IMR-90 (cell line): ENCODE measurements around the gene SCPEP1. TPM values are rescaled to one million over a fixed set of nuclear protein-coding genes. Genes with fewer than 3 reads are reported as not detected.

Source experiments
- ATAC-seq: fragments of 200-7000 bp; cut with Tn5 transposase; 2 replicates; pipeline ENCODE4 v1.9.1; 2020; ENCODE audit warnings: low read depth, mild to moderate bottlenecking, moderate library complexity
- BruUV-seq: library from RNA; stranded (reverse); fragments of 400-500 nt; replicated peaks from 2 replicates; lab custom pipeline; 2021; lab: Mats Ljungman, UMichigan
- CTCF ChIA-PET: fragments of 300-600 bp; formaldehyde crosslinking; extraction: SDS; loops from one replicate; lab custom pipeline; 2021; ENCODE audit warnings: antibody characterized with exemption; lab: Yijun Ruan, JAX
- POLR2A ChIA-PET: fragments of 300-600 bp; sonication (Branson Sonifier 250); formaldehyde crosslinking; loops from one replicate; lab custom pipeline; 2022; ENCODE audit warnings: antibody characterized with exemption; ENCODE audit not compliant: unreplicated experiment; lab: Charles Lee
- DNase-seq: peaks from one replicate; pipeline ENCODE4 v3.0.0; 2013
- H2AFZ ChIP-seq: replicated peaks from 2 replicates; pipeline ENCODE3; 2013; ENCODE audit warnings: low read length, mild to moderate bottlenecking; ENCODE audit not compliant: poor library complexity
- H2AK5ac ChIP-seq: 2 replicates; pipeline ENCODE4 v1.6.1; 2013; ENCODE audit warnings: low read depth, low read length, inconsistent platforms
- H2AK9ac ChIP-seq: replicated peaks from 2 replicates; pipeline ENCODE3; 2013; ENCODE audit warnings: mild to moderate bottlenecking, low read depth, low read length, moderate library complexity; ENCODE audit not compliant: poor library complexity
- H2BK120ac ChIP-seq: 2 replicates; pipeline ENCODE4 v1.6.1; 2013; ENCODE audit warnings: low read depth, low read length, inconsistent platforms
- H2BK15ac ChIP-seq: 3 replicates; pipeline ENCODE4 v1.6.1; 2013; ENCODE audit warnings: low read depth, low read length, inconsistent platforms
- H2BK20ac ChIP-seq: 2 replicates; pipeline ENCODE4 v1.6.1; 2013; ENCODE audit warnings: low read depth, mild to moderate bottlenecking, inconsistent platforms, low read length, moderate library complexity
- H2BK5ac ChIP-seq: 2 replicates; pipeline ENCODE4 v1.6.1; 2013; ENCODE audit warnings: mild to moderate bottlenecking, low read depth, low read length, inconsistent platforms; ENCODE audit not compliant: poor library complexity, severe bottlenecking
- H3K14ac ChIP-seq: replicated peaks from 2 replicates; pipeline ENCODE4 v1.6.1; 2013; ENCODE audit warnings: low read depth, low read length, inconsistent platforms
- H3K18ac ChIP-seq: 2 replicates; pipeline ENCODE4 v1.6.1; 2013; ENCODE audit warnings: low read depth, low read length, control low read depth
- H3K23ac ChIP-seq: 2 replicates; pipeline ENCODE4 v1.6.1; 2013; ENCODE audit warnings: low read depth, low read length, inconsistent platforms
- H3K27ac ChIP-seq: 2 replicates; pipeline ENCODE4 v1.5.1; 2013; ENCODE audit warnings: mild to moderate bottlenecking, control low read depth, low read length; ENCODE audit not compliant: insufficient read depth
- H3K27me3 ChIP-seq: 2 replicates; pipeline ENCODE4 v1.6.1; 2013; ENCODE audit warnings: low read length; ENCODE audit not compliant: control insufficient read depth, insufficient read depth
- H3K36me3 ChIP-seq: 2 replicates; pipeline ENCODE4 v1.6.1; 2013; ENCODE audit warnings: low read length, mixed read lengths; ENCODE audit not compliant: control insufficient read depth, insufficient read depth
- H3K4ac ChIP-seq: 2 replicates; pipeline ENCODE4 v1.6.1; 2013; ENCODE audit warnings: low read depth, low read length, inconsistent platforms
- H3K4me1 ChIP-seq: 2 replicates; pipeline ENCODE4 v1.6.1; 2013; ENCODE audit warnings: low read length, mixed read lengths; ENCODE audit not compliant: control insufficient read depth, insufficient read depth
- H3K4me2 ChIP-seq: 2 replicates; pipeline ENCODE4 v1.6.1; 2013; ENCODE audit warnings: low read depth, mild to moderate bottlenecking, control low read depth, low read length, moderate library complexity
- H3K4me3 ChIP-seq: 2 replicates; pipeline ENCODE4 v1.5.1; 2013; ENCODE audit warnings: low read depth, mild to moderate bottlenecking, control low read depth, low read length, moderate library complexity; ENCODE audit not compliant: insufficient read depth
- H3K56ac ChIP-seq: 2 replicates; pipeline ENCODE4 v1.6.1; 2013; ENCODE audit warnings: low read length, inconsistent platforms; ENCODE audit not compliant: insufficient read depth; ENCODE audit errors: extremely low read depth
- H3K79me1 ChIP-seq, 2 experiments: 2 replicates each; pipeline ENCODE4 v1.6.1; 2013; ENCODE audit warnings: low read length in 2 of 2, inconsistent platforms in 1 of 2, low read depth in 1 of 2
- H3K9ac ChIP-seq: 2 replicates; pipeline ENCODE4 v1.6.1; 2013; ENCODE audit warnings: low read depth, low read length, control low read depth
- H3K9me1 ChIP-seq: 2 replicates; pipeline ENCODE4 v1.6.1; 2013; ENCODE audit warnings: low read length, inconsistent platforms; ENCODE audit not compliant: insufficient read depth
- H3K9me3 ChIP-seq: 2 replicates; pipeline ENCODE4 v1.6.1; 2013; ENCODE audit warnings: low read length; ENCODE audit not compliant: control insufficient read depth, insufficient read depth
- H4K20me1 ChIP-seq: 2 replicates; pipeline ENCODE4 v1.6.1; 2013; ENCODE audit warnings: low read length, inconsistent platforms; ENCODE audit not compliant: insufficient read depth
- H4K5ac ChIP-seq: 2 replicates; pipeline ENCODE4 v1.6.1; 2013; ENCODE audit warnings: mild to moderate bottlenecking, low read depth, low read length, control low read depth
- H4K8ac ChIP-seq, 2 experiments: 2 replicates each; pipeline ENCODE4 v1.6.1; 2013; ENCODE audit warnings: low read depth in 2 of 2, low read length in 2 of 2, control low read depth in 1 of 2, inconsistent platforms in 1 of 2
- H4K91ac ChIP-seq: 2 replicates; pipeline ENCODE4 v1.6.1; 2013; ENCODE audit warnings: low read depth, low read length, inconsistent platforms; ENCODE audit not compliant: insufficient read depth
- FOS ChIP-seq: fragments of 150-350 bp; IDR thresholded peaks from 2 replicates; pipeline ENCODE4 v1.6.1; 2016; ENCODE audit warnings: low read depth, low read length
- MAFK ChIP-seq: IDR thresholded peaks from 2 replicates; pipeline ENCODE4 v1.6.1; 2012; ENCODE audit warnings: low read depth, low read length, improper control_type of control experiment
- MXI1 ChIP-seq: IDR thresholded peaks from 2 replicates; pipeline ENCODE4 v1.6.1; 2012; ENCODE audit warnings: low read depth, mild to moderate bottlenecking, low read length, moderate library complexity, borderline replicate concordance
- WGBS, 2 experiments: methylation state at CpG; one replicate each; pipeline versions ENCODE4 v1.1.5 to v1.1.7; 2013; ENCODE audit warnings: missing lambda C conversion rate in 2 of 2; ENCODE audit not compliant: insufficient read length in 1 of 2; ENCODE audit errors: extremely low coverage in 2 of 2; 5-methylcytosine and 5-hydroxymethylcytosine counted together
- dilution Hi-C: fragments of 300-500 bp; cut with HindIII; formaldehyde crosslinking; loops from one replicate; pipeline ENCODE4 v1.14.3; 2018; ENCODE audit warnings: low sequenced_read_pairs; ENCODE audit not compliant: unreplicated experiment
- in situ Hi-C: fragments of 300-500 bp; cut with MboI; formaldehyde crosslinking; loops from 3 replicates; pipeline ENCODE4 v1.14.3; 2019; ENCODE audit warnings: low sequenced_read_pairs, inconsistent platforms, mixed read lengths
- intact Hi-C: fragments of 100-400 bp; cut with micrococcal nuclease; formaldehyde crosslinking; loops from 2 replicates; pipeline ENCODE4 v1.10.0; 2022
- polyA plus RNA-seq, 3 experiments: library from polyadenylated mRNA; depleted of rRNA; stranded (reverse); fragments of >200 nt; gene quantifications; 2 replicates each; pipeline ENCODE4 v1.2.3, GENCODE V29; 2012; ENCODE audit warnings: low replicate concordance in 1 of 3
- total RNA-seq: library from RNA; depleted of rRNA; stranded (reverse); fragments of >200 nt; gene quantifications from 2 replicates; pipeline ENCODE4 v1.2.3, GENCODE V29; 2012
- TF ChIP-seq, protein P1 (sequence below): fragments of 150-350 bp; IDR thresholded peaks from 2 replicates; pipeline ENCODE4 v1.6.1; 2017; ENCODE audit warnings: mild to moderate bottlenecking, antibody characterized with exemption, low read length, low read depth
- TF ChIP-seq, protein P2 (sequence below): fragments of 150-350 bp; IDR thresholded peaks from 2 replicates; pipeline ENCODE4 v1.6.1; 2016; ENCODE audit warnings: low read depth, mild to moderate bottlenecking, low read length, moderate library complexity, borderline replicate concordance
- TF ChIP-seq, protein P3 (sequence below): conservative IDR thresholded peaks from 2 replicates; pipeline ENCODE4 v1.5.1; 2012; ENCODE audit warnings: mild to moderate bottlenecking, low read depth, low read length, improper control_type of control experiment

Gene SCPEP1
- total and polyA plus RNA-seq, 2 of the 4 experiments (the other 2 are of a cell fraction), result 16.5 to 32.1 TPM

DNA sequence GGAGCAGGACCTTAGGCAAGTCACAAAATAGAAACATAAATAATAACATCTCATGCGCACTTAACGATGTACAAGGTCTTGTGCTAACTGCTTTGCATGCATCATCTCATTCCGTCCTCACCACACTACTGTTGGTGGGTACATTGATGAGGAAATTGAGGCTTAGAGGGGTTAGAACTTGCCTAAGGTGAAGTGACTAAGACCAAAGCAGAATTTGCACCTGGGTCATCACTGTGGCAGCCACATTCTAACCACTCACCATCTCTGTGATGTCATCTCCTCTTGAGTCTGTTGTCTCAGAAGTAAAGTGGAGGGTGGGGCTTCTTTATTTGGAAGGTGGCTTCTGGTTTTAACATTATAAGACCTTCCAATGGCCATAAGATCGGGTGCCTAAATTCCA lies 43.7 kb upstream of the SCPEP1 start:
- intact Hi-C loops, result no loop called here
- no peak overlapping the region for H3K4me3 ChIP-seq
- peaks cover 0 to 7% of the 10 kb centered on the region in 2 experiments; a peak in 2 of 4 replicates for H3K79me1 ChIP-seq
- H3K4ac ChIP-seq, result no peak overlapping the region
- H4K8ac ChIP-seq, result no peak overlapping the region
- BruUV-seq, result no TSS peak
- no peaks in the 10 kb centered on the region for H3K4me1 ChIP-seq
- H3K9me1 ChIP-seq, result peaks cover 3% of the 10 kb centered on the region
- no CpG with 5 or more reads among the region's 4 CpGs for WGBS, 2 experiments
- H4K5ac ChIP-seq, result no peak overlapping the region
- no peak overlapping the region for H3K18ac ChIP-seq
- H3K36me3 ChIP-seq, result peaks cover 12% of the 10 kb centered on the region
- H3K23ac ChIP-seq, result no peak overlapping the region
- no peaks in the 10 kb centered on the region for H4K20me1 ChIP-seq
- H3K14ac ChIP-seq, result no peak overlapping the region
- H3K9me3 ChIP-seq, result peaks cover 3% of the 10 kb centered on the region; the same call in 1 of the 2 replicates
- TF ChIP-seq, protein P1, sequence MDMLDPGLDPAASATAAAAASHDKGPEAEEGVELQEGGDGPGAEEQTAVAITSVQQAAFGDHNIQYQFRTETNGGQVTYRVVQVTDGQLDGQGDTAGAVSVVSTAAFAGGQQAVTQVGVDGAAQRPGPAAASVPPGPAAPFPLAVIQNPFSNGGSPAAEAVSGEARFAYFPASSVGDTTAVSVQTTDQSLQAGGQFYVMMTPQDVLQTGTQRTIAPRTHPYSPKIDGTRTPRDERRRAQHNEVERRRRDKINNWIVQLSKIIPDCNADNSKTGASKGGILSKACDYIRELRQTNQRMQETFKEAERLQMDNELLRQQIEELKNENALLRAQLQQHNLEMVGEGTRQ, result no peak
- no peak for TF ChIP-seq MXI1
- TF ChIP-seq FOS, result no peak
- no peak for TF ChIP-seq MAFK
- TF ChIP-seq, protein P2, sequence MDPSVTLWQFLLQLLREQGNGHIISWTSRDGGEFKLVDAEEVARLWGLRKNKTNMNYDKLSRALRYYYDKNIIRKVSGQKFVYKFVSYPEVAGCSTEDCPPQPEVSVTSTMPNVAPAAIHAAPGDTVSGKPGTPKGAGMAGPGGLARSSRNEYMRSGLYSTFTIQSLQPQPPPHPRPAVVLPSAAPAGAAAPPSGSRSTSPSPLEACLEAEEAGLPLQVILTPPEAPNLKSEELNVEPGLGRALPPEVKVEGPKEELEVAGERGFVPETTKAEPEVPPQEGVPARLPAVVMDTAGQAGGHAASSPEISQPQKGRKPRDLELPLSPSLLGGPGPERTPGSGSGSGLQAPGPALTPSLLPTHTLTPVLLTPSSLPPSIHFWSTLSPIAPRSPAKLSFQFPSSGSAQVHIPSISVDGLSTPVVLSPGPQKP, result no peak
- TF ChIP-seq, protein P3, sequence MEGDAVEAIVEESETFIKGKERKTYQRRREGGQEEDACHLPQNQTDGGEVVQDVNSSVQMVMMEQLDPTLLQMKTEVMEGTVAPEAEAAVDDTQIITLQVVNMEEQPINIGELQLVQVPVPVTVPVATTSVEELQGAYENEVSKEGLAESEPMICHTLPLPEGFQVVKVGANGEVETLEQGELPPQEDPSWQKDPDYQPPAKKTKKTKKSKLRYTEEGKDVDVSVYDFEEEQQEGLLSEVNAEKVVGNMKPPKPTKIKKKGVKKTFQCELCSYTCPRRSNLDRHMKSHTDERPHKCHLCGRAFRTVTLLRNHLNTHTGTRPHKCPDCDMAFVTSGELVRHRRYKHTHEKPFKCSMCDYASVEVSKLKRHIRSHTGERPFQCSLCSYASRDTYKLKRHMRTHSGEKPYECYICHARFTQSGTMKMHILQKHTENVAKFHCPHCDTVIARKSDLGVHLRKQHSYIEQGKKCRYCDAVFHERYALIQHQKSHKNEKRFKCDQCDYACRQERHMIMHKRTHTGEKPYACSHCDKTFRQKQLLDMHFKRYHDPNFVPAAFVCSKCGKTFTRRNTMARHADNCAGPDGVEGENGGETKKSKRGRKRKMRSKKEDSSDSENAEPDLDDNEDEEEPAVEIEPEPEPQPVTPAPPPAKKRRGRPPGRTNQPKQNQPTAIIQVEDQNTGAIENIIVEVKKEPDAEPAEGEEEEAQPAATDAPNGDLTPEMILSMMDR, result no peak
- DNase-seq (no peak), ATAC-seq (no peak)
- H2BK15ac ChIP-seq, result no peak overlapping the region
- no peaks in the 10 kb centered on the region for H3K27me3 ChIP-seq
- H2BK120ac ChIP-seq, result no peak overlapping the region
- no peak overlapping the region for H2BK5ac ChIP-seq
- in situ Hi-C loops, result loop anchor here (25.0 kb wide), 1 partner anchor 347 kb away; the partner anchor contains the start of gene NOG
- H3K56ac ChIP-seq, result no peak overlapping the region
- no peak overlapping the region for H2AK9ac ChIP-seq
- no peak overlapping the region for H3K9ac ChIP-seq
- H3K4me2 ChIP-seq, result no peak overlapping the region
- dilution Hi-C loops, result no loop called here
- no peak overlapping the region for H2AFZ ChIP-seq
- no peak overlapping the region for H2BK20ac ChIP-seq
- no peak overlapping the region for H2AK5ac ChIP-seq
- CTCF ChIA-PET, result no interaction called here
- no peak overlapping the region for H4K91ac ChIP-seq
- POLR2A ChIA-PET, result no interaction called here
- no peak overlapping the region for H3K27ac ChIP-seq
